AG04449 (cell line): ENCODE measurements around the gene MBNL2.

ENCODE experiments used
- CTCF ChIA-PET: fragments of 350-600 bp; formaldehyde crosslinking; extraction: SDS; loops from one replicate; lab custom pipeline; 2021; ENCODE audit warnings: antibody characterized with exemption; lab: Yijun Ruan, JAX
- POLR2A ChIA-PET: fragments of 400-600, 350-600 bp; formaldehyde crosslinking; extraction: SDS; loops from one replicate; lab custom pipeline; 2020; ENCODE audit warnings: antibody characterized with exemption, inconsistent platforms; lab: Yijun Ruan, JAX
- DNase-seq: peaks from one replicate; pipeline ENCODE4 v3.0.0-alpha.2; 2010; ENCODE audit warnings: low read depth, low spot score
- H3K4me3 ChIP-seq: 2 replicates; pipeline ENCODE4 v1.5.1; 2011; ENCODE audit warnings: low read depth, mild to moderate bottlenecking, control low read depth, low read length
- CTCF ChIP-seq: IDR thresholded peaks from one replicate; pipeline ENCODE4 v1.5.1; 2011; ENCODE audit warnings: mild to moderate bottlenecking, moderate library complexity, low read length, control low read depth, inconsistent platforms; ENCODE audit not compliant: insufficient read depth; ENCODE audit errors: missing control alignments

MBNL2 gene

GRCh38 chr13:97264663-97265062 lies 42.5 kb downstream of the MBNL2 start:
- ChIA-PET POLR2A (no interaction called here), CTCF (no interaction called here)
- no peak overlapping the region for H3K4me3 ChIP-seq
- no peak for DNase-seq
- no peak for TF ChIP-seq CTCF

- no peak for TF ChIP-seq CTCF
- no peak for DNase-seq
- ChIA-PET POLR2A (no interaction called here), CTCF (interaction anchor here (1.3 to 1.5 kb wide), 3 partner anchors 35 to 157 kb away, joined by 3 to 5 read pairs (median 3); no protein-coding TSS in a partner anchor)
- no peak overlapping the region for H3K4me3 ChIP-seq
These were observed 44.2 kb downstream of the MBNL2 start for GRCh38 chr13:97266332-97266731.

GRCh38 chr13:97266772-97267417 lies 44.8 kb downstream of the MBNL2 start:
- ChIA-PET POLR2A (no interaction called here), CTCF (interaction anchor here (1.3 to 2.7 kb wide), 6 partner anchors 10 to 157 kb away, joined by 3 to 7 read pairs (median 6); no protein-coding TSS in a partner anchor)
- no peak for DNase-seq
- TF ChIP-seq CTCF, result no peak
- H3K4me3 ChIP-seq, result no peak overlapping the region

GRCh38 chr13:97267418-97268059 lies 45.4 kb downstream of the MBNL2 start:
- TF ChIP-seq CTCF, result no peak
- ChIA-PET CTCF (interaction anchor here (1.3 to 2.7 kb wide), 4 partner anchors 10 to 158 kb away, joined by 5 to 7 read pairs (median 6); no protein-coding TSS in a partner anchor), POLR2A (no interaction called here)
- no peak overlapping the region for H3K4me3 ChIP-seq
- DNase-seq, result no peak

- ChIA-PET POLR2A (interaction anchor here (1.2 kb wide), 1 partner anchor 39 kb away, joined by 3 read pairs; no protein-coding TSS in a partner anchor), CTCF (interaction anchor here (0.9 to 2.7 kb wide), 4 partner anchors 11 to 91 kb away, joined by 3 to 7 read pairs (median 4); no protein-coding TSS in a partner anchor)
- no peak overlapping the region for H3K4me3 ChIP-seq
- no peak for TF ChIP-seq CTCF
- no peak for DNase-seq
These were observed 46.6 kb downstream of the MBNL2 start for GRCh38 chr13:97268772-97269171.

DNA sequence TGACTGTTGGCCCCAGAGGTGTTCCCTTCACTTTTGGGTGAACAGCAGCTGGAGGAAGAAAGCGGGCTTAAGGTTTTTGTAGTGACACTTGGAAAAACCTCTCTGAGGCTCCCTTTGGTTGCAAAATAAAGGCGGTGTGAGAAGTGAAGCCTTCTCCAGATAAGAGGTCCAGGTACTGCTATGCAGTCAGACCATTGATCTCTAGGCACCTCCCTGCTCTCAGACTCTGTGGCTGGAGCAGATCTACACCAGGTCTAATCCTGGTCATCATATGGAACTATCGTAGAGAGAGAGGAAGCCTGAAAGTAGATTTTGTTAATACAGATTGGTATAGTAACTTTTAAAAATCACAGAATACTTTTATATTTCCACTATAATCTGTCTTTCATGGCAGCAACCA lies 47.5 kb downstream of the MBNL2 start:
- CTCF ChIA-PET, result interaction anchor here (1.6 to 2.7 kb wide), 3 partner anchors 12 to 90 kb away, joined by 3 to 7 read pairs (median 6); no protein-coding TSS in a partner anchor
- no peak for DNase-seq
- H3K4me3 ChIP-seq, result no peak overlapping the region
- POLR2A ChIA-PET, result no interaction called here
- no peak for TF ChIP-seq CTCF
